Raji (cell line): ENCODE results near the gene EIF3D.

ENCODE experiments used
- POLR2A ChIP-seq: IDR thresholded peaks from 2 replicates; pipeline ENCODE4 v1.6.1; 2011; ENCODE audit warnings: low read depth, low read length, control low read depth; ENCODE audit not compliant: insufficient read depth

EIF3D gene

DNA sequence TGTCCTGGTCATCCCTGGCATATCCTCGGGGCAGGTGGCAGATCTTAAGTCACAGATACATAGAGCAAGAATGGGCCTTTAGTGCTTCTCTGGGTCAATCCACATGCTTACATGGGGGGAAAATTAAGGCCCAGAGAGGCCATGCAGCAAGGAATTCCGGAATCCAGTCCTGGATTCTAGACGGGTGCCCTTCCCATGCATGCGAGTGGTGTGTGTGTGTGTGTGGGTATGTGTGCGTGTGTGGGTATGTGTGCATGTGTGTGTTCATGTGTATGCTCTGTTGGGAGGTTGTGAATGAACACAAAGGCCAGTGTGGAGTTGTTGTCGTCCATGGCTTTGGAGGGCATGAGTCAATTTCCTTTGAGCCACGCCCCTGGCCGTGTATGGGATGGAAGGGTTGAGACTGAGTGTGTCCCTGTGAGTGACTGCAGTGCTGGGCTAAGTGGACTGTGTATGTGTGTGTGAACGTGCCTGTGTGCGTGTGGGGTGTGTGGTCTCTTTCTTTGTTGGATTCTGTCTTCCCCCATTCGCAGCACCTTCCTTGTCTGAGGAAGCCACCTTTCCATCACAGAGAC is 33.4 kb upstream of the EIF3D start:
- no peak for TF ChIP-seq POLR2A

DNA sequence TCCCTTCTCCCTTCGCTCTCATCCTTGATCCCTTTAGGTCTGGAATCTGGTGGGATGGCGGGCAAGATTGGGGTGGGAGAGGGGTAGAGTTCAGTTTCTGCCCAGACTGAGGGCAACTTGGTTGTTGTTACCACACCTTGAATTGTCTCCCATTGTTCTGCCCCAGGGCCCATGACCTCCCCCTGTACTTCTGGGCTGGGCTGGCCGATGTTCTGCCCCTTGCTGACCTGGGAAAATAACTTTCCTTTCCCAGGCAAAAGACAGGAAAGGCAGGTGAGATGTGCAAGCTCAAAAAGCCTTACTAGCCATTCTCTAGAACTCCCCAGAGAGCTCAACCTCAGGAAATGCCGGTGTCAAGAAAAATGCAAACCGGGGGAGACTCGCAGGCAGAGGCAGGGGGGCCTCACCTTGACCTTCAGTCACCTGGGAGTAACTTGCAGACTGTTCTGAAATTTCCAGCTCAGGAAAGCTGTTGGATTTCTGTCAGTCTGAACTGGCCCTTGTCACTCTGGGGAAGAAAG is 32.4 kb upstream of the EIF3D start:
- TF ChIP-seq POLR2A = no peak

DNA sequence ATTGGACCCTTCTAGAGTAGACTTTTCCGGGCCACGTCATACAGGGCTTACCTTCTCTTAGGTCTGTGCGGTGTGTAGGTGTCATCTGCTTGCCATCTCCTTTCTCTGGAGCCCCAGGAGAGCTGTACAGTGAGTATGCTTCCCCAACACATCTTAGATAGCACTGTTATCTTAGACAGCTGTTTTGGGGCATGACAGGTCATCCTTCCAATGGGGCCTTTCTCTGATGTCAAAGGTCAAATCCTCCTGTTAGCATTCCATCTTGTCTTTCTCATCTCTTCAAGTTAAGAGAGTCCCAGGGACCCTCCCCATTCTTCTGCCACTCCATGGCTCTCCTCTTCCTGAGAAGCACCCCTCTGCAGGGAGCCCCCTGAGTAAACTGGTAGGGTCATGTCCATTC is 31.0 kb upstream of the EIF3D start:
- TF ChIP-seq POLR2A = no peak

DNA sequence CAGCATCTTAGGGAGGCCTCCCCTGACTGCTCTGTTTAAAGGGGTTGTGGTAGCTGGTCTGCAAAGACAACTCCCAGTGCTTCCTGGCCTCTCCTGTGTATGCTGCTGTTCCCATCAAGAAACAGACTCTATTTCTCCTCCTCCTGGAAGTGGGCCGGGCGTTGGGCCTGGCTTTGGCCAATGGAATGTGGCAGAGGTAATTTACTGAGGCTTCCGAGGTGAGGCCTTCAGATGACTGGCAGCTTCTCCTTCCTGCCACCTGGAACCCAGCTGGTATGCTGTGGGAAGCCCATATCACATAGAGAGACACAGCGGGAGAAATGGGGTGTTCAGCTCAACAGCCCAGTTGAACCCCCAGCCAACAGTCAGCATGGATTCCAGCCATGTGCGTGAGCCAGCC is 25.1 kb upstream of the EIF3D start:
- TF ChIP-seq POLR2A = no peak

DNA sequence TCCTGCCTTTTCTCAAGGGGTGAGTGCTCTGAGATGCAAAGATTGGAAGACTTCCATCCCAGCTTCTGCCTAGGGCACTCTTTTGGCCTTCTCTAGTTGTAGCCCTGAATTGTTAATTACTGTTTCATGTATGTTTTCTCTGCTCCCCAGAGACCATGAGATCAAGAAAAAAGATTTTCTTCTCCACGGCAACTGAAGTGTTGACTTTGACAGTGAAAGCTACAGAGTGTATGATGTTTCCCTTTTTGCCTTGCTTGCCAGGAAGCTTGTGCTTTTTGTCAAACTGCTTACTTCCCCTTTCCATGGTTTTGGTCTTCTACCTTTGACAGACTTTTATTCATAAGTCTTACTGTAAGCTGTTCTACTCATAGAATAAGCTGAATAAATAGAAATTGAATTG is 23.3 kb upstream of the EIF3D start:
- no peak for TF ChIP-seq POLR2A

DNA sequence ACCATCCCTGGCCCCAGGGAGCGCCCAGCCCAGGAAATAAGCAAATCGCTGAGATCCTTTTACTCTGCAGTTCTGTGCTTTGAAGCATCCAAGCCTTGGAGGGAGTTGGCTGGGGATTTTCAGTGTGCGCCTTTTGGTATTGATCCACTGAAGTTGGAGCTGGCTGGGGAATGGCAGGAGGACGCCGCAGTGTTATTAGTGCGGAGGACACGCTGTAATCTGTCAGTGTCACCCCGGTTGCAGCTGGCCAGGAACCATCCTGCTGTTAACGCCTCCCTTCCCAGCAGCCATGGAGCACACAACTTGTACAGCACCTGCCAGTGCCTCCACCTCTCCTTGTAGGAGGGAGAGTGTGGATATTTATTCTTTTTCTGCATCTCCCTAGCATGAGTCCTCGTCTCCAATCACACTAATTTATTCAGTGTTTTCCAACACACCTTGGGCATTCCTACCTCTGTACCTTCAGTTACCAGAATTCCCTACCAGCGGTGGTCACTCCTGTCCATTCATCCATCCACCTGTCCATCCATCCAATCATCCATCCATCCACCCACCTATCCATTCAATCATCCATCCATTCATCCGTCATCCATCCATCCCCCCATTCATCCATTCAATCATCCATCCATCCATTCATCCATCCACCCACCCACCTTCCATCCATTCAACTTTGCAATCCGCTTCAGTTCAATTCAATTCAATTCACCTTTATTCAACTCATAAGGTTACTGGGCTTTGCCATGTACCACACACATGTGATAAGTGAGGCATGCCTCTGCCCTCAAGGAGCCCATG is 21.9 kb upstream of the EIF3D start:
- no peak for TF ChIP-seq POLR2A

DNA sequence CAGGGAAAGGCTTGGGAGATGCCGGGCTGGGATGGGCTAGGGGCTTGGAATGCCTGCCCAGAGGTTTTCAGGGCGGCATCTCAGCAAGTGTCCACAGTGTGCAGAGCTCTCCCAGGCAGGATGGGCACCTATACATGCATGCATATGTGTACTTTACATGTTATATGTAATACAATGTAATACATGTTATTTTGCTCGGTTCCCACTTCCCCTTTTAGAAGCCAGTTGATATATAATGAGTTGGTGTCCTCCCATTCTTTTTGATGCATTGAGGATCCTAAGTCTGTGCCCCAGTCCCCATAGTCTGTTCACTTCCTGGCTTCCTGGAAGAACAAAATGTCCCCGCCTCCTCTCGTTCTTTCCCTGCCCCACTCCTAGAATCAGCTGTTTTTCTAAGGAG is 20.1 kb upstream of the EIF3D start:
- TF ChIP-seq POLR2A = no peak

DNA sequence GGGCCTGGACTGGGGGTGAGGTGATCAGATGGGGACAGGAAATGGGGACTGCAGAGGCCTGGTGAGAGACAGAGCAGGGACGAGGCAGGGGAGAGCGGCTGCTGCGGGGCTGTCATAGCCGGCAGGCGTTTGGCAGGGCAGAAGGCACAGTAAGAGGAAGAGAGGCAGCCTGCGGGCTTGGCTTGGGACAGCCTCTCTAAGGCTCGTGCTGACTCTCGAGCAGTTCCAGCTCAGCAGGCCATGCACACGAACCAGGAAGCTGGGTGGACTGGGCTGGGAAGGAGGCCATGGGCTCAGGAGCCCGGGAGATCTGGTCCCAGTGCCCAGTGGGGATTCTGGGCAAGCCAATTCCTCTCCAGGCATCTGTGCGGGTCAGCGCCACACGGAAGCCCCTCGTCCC is 19.6 kb upstream of the EIF3D start:
- no peak for TF ChIP-seq POLR2A

DNA sequence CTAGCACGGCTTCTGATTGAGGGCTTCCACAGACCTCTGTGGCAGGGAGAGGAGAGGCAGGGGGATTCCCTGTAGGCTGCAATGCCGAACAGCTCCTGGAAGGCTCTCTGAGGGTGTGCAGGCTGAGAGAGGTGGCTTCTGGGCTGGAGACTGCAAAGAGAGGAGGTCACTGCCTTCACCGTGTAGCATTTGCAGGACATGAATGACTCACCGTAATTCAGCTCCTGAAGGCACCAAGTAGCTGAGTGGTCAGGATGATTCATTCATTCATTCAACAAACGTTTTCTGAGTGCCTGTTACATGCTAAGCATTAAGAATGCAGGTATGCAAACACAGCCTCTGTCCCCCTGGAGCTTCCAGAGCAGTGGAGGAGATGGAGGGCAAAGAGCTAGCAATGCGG is 18.0 kb upstream of the EIF3D start:
- TF ChIP-seq POLR2A = no peak

DNA sequence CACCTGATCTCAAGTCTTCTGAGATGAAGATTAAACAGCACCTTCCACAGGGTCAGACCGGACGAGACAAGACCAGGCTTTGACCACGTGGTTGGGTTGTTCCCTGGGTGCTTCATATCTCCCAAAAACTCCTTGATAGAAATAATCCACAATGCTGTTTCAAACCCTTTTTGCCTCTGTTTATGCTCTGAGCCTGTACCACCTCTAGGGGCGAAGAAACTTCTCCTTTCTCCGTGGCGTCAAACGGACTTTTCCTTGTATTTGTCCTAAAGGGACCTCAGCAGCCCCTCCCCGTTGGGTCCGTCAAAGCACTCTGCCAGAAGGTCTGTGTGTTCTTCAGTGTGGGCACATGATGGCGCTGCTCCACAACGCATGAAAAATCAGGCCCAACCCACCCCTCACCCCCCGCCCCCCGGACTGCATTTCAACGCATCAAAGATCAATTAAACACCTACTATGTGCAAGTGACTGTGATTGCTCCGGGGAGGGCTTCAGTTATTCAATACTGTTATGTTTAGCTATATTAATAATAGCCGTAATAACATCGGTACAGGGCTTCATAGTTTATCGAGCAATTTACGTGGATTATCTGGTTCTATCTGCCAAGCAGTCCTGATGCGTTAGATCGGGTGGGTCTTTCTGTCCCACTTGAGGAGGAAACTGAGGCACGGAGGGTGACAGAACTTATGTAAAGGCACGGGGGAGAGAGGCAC is 17.3 kb upstream of the EIF3D start:
- no peak for TF ChIP-seq POLR2A

DNA sequence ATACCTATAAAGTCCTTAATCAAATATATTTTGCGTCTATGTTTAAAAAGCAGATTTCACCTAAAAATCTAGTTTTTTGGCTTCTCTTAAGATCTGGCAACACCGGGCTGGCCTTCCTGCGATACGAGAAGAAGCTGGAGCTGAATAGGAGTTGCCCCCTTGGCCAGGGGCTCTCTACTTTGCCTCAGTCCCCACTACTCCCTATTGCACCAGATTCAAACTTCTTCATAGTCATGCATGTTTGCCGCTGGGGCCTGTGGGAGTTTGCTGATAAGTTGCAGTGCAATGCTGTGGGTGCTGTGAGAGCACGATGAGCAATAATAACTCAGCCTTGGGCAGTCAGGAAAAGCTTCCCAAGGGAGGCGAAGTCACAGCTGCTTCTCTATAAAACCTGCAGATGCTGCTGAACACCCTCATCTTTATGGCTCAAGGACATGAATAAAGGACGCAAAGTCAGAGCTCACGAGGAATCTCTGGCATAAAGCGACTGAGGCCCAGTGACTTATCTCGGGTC is 15.2 kb upstream of the EIF3D start:
- TF ChIP-seq POLR2A = no peak

DNA sequence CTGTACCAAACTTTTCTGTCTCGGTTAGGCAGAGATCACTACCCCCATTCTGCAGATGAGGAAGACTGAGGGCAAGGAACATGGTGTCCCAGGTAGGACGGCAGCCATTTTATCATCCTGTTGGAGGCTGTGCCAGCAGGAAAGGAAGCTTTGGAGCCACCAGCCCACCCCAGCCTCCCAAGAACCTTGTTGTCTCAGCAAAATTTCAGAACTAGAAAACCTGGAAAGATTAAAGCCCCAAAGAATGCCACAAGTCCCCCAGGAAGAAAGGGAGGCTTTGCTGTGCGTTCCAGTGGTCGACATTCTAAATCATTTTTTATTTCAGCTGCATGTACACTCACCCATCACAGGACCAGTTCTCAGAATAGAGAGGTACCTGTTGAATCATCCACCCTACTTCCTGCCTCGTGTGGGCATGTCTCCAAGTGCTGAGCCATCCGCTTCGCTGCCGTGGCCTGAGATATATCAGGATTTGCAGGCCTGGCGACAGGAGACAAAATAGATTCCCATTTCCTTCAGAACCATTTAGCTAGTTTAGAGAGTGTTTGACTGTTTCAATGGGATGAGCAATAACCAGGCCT is 13.0 kb upstream of the EIF3D start:
- TF ChIP-seq POLR2A = no peak

DNA sequence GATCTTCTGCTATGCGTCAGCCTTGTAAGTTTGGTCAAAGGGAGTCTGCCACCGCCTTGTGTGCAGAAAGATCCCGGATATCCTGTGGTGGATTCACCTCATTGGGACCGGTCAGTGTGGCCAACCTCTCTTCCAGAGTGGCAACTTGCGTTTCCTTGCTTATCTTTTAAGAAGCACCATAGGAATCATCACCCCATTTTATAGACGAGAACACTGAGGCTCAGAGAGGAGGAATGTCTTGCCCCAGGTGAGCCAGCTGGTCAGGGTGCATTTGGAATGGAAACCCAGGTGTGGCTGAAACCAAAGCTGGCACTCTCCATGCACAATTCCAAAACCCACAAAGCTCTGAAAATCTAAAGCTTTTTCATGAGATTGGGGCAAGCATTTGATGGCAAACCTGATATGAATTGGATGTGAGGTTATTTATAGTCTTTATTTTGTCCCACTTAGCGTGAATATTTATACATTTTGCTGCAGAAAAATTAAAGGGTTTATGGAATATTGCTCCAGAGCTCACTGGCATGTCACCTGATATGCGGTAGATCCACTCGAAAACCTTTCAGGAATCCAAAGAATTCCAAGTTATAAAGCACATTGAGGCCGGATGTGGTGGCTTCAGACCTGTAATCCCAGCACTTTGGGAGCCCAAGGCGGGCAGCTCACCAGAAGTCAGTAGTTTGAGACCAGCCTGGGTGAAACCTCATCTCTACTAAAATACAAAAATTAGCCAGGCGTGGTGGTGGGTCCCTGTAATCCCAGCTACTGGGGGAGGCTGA is 12.1 kb upstream of the EIF3D start:
- TF ChIP-seq POLR2A = no peak

DNA sequence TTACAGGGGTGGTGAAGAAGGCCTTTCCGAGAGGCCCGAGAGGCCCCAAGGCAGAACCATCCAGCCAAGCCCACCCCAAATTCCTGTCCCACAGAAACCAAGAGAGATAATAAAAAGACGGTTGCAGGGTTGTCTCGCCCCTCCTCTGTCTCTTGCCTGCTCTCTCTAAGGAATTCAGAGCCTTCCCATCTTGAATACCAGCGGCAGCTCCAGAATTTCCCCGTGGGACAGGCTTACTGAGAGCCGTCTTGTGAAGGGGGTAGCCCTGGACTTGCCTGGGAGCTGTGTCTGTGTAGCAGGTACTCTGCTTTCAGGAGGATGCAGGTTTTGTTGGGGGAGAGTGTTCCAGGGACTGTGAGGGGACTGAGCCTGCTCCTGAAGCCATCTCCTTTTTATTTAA is 9.6 kb upstream of the EIF3D start:
- TF ChIP-seq POLR2A = no peak

DNA sequence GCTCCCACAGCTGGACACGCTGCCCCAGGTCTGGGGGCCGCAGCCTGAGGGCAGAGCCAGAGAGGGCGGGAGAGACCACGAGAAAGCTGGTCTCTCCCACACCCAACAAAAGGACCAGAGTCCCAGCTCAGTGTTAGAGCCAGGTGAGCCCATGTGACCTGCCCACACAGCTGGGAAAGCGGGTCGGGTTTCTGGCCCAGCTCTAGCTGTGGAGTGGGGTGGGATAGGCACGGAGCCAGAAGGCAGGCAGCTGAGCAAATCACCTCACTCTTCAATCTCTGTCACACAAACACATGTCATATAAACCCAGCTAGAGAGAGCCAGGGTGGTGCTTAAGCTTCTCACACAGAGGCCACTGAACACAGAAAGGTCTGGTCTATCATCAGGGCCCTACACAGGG is 7.8 kb upstream of the EIF3D start:
- TF ChIP-seq POLR2A = no peak
